ENCODE data around the gene INSM2. TPM values are rescaled to one million over a fixed set of nuclear protein-coding genes. Genes with fewer than 3 reads are reported as not detected.

The INSM2 gene
- total RNA-seq, 3 donors from 2014 or later: not detected

DNA sequence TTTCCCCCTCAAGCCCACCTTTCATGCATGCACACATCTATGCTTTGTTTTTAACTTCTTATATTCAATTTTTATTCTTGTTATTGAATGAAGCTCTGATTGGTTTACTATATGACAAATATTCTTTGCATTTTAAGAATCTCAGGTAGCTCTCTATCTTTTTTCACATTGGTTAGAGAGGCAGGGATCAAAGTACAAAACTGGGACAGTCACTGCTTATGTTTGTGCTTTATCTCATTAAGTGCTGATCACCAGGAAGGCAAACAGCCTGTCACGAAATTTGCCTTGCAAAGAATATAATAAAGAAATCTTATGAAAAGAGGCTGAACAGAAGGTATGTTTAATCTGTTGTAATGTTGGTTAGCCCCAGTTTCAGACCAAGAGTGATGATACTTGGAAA, 29.7 kb upstream of the INSM2 start:
- H3K9me3 ChIP-seq: no peaks in the 10 kb centered on the region
- TF ChIP-seq, protein P1, sequence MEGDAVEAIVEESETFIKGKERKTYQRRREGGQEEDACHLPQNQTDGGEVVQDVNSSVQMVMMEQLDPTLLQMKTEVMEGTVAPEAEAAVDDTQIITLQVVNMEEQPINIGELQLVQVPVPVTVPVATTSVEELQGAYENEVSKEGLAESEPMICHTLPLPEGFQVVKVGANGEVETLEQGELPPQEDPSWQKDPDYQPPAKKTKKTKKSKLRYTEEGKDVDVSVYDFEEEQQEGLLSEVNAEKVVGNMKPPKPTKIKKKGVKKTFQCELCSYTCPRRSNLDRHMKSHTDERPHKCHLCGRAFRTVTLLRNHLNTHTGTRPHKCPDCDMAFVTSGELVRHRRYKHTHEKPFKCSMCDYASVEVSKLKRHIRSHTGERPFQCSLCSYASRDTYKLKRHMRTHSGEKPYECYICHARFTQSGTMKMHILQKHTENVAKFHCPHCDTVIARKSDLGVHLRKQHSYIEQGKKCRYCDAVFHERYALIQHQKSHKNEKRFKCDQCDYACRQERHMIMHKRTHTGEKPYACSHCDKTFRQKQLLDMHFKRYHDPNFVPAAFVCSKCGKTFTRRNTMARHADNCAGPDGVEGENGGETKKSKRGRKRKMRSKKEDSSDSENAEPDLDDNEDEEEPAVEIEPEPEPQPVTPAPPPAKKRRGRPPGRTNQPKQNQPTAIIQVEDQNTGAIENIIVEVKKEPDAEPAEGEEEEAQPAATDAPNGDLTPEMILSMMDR (IDR thresholded peaks at IDR 0.05): no peak

DNA sequence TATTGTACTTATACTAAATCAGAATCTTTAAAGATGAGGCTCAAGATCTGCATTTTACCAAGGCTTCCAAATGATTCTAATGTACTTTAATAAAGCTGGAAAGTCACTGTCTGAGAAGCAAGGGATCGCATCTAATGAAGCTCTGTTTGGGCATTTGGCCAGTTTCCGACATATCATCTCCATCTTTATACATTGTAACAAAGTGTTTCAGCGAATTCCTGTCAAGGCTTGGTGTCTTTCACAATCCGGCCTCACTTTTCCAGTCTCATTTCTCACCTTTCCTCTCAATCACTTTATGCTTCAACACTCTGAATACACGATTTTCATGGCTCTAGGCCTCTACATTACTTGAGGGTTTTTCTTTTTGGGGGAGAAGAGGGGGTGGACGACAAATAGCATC, 27.5 kb upstream of the INSM2 start:
- Histone ChIP-seq H3K4me1 (ENCODE audit: low read depth) (no peaks in the 10 kb centered on the region), H3K4me3 (no peak overlapping the region), H3K36me3 (ENCODE audit: low read depth) (no peaks in the 10 kb centered on the region), H3K9me3 (no peaks in the 10 kb centered on the region)
- intact Hi-C loops (cut with DNase I, micrococcal nuclease): no loop called here
- ATAC-seq (no peak), DNase-seq (no peak)
- TF ChIP-seq, protein P1 (IDR thresholded peaks at IDR 0.05): no peak

More for the DNA sequence above, 29.7 kb upstream of the INSM2 start:
- H3K4me1 ChIP-seq (ENCODE audit: low read depth): no peaks in the 10 kb centered on the region
- intact Hi-C loops (cut with DNase I, micrococcal nuclease): no loop called here
- DNase-seq (no peak), ATAC-seq (no peak)
- no peak overlapping the region for H3K4me3 ChIP-seq
- H3K36me3 ChIP-seq (ENCODE audit: low read depth): no peaks in the 10 kb centered on the region

DNA sequence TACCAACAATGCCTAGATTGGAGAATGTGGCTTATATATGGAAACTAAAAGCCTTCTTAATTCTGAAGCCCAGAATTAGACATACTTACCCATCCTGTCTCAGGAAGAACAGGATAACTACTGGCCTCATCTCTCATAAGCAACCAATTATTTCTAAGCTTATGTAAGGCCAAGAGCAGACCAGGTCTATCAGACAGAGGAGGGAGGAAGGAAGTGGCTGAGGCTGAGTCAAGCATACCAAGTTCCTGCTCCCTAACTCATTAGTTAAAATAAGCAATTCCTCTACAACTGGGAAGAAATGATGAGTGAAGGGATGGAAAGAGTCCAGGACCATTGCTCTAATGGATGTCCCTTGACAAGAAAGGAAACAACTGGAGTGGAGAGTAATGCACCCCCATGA, 27.0 kb upstream of the INSM2 start:
- TF ChIP-seq, protein P1 (IDR thresholded peaks at IDR 0.05): no peak
- DNase-seq (no peak), ATAC-seq (no peak)
- Histone ChIP-seq H3K9me3 (no peaks in the 10 kb centered on the region), H3K4me1 (ENCODE audit: low read depth) (no peaks in the 10 kb centered on the region), H3K4me3 (no peak overlapping the region), H3K36me3 (ENCODE audit: low read depth) (no peaks in the 10 kb centered on the region)
- intact Hi-C loops (cut with DNase I, micrococcal nuclease): no loop called here

DNA sequence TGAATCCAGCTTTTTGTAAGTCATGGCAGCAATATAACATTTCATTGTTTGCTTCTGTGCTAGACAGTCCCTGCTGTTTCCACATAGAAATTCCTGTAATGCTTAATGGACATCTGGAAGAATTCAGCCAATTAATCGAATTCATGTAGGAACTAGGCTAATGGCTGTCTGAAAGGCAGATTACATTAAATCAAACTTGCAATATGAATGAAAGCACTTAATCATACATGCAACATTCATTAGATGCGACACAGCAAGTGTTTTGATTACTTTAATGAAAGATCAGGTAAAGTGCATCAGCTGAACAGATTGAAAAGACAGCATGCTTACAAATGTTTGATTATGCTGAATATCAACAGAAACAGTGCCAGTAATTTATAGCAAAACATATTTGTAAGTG, 24.1 kb upstream of the INSM2 start:
- H3K9me3 ChIP-seq: no peaks in the 10 kb centered on the region
- intact Hi-C loops (cut with DNase I, micrococcal nuclease): no loop called here
- ATAC-seq (no peak), DNase-seq (no peak)
- H3K4me3 ChIP-seq: no peak overlapping the region
- H3K36me3 ChIP-seq (ENCODE audit: low read depth): no peaks in the 10 kb centered on the region
- H3K4me1 ChIP-seq (ENCODE audit: low read depth): no peaks in the 10 kb centered on the region
- TF ChIP-seq, protein P1 (IDR thresholded peaks at IDR 0.05): no peak

DNA sequence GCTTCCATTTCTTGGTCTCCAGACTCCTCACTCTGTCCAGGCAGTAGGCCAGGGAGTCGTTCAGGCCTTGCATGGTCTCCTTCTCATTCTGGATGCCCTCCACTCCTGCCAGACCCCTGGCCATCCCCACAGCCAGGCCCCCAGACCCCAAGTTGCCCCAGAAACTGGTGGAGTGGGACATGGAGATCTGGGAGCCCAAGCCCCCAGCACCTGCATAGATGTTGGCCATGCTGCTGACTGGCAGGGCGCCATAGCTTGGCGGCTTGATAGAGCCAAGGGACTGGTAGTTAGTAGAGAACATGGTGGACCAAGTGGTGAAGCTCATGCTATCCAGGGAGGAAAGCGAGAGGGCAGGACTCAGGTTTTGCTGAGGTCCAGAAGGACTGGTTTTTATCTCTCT, 21.2 kb upstream of the INSM2 start:
- no peak for ATAC-seq

More for the DNA sequence above, 21.2 kb upstream of the INSM2 start:
- Histone ChIP-seq H3K36me3 (ENCODE audit: low read depth) (no peaks in the 10 kb centered on the region), H3K4me1 (ENCODE audit: low read depth) (no peaks in the 10 kb centered on the region), H3K9me3 (no peaks in the 10 kb centered on the region), H3K4me3 (no peak overlapping the region)
- intact Hi-C loops (cut with DNase I, micrococcal nuclease): no loop called here
- TF ChIP-seq, protein P1 (IDR thresholded peaks at IDR 0.05): no peak
- DNase-seq: no peak
